ENCODE measurements around the gene GTPBP1.

Gene GTPBP1

GRCh38 chr22:38727530-38728451 lies 22.0 kb downstream of the GTPBP1 start:
- Mint-ChIP-seq H3K36me3 (peaks cover 4% of the 10 kb centered on the region), H3K9me3 (ENCODE audit: low read depth) (no peaks in the 10 kb centered on the region), H3K27ac (peak overlapping the region; percentile 16), H3K27me3 (no peaks in the 10 kb centered on the region), H3K4me3 (no peak overlapping the region), H3K4me1 (ENCODE audit: low read depth) (peaks cover 9% of the 10 kb centered on the region)

GRCh38 chr22:38728871-38729796 lies 23.4 kb downstream of the GTPBP1 start:
- Mint-ChIP-seq H3K36me3 (peaks cover 3% of the 10 kb centered on the region), H3K9me3 (ENCODE audit: low read depth) (no peaks in the 10 kb centered on the region), H3K27ac (peak overlapping the region; percentile 58), H3K27me3 (no peaks in the 10 kb centered on the region), H3K4me3 (no peak overlapping the region), H3K4me1 (ENCODE audit: low read depth) (peaks cover 14% of the 10 kb centered on the region)

- Mint-ChIP-seq H3K4me1 (ENCODE audit: low read depth) (peaks cover 18% of the 10 kb centered on the region), H3K4me3 (no peak overlapping the region), H3K27me3 (no peaks in the 10 kb centered on the region), H3K27ac (peak overlapping the region; percentile 69), H3K9me3 (ENCODE audit: low read depth) (no peaks in the 10 kb centered on the region), H3K36me3 (peaks cover 3% of the 10 kb centered on the region)
Observed at GRCh38 chr22:38729946-38730345, 24.2 kb downstream of the GTPBP1 start.

- H3K36me3 Mint-ChIP-seq = no peaks in the 10 kb centered on the region
- H3K27me3 Mint-ChIP-seq = no peaks in the 10 kb centered on the region
- no peaks in the 10 kb centered on the region for H3K9me3 Mint-ChIP-seq (ENCODE audit: low read depth)
- peaks cover 22% of the 10 kb centered on the region for H3K4me1 Mint-ChIP-seq (ENCODE audit: low read depth)
- no peak overlapping the region for H3K4me3 Mint-ChIP-seq
- H3K27ac Mint-ChIP-seq = peak overlapping the region; percentile 69
Observed at GRCh38 chr22:38730411-38730871, 24.7 kb downstream of the GTPBP1 start.

GRCh38 chr22:38731703-38732161 lies 26.0 kb downstream of the GTPBP1 start:
- no peaks in the 10 kb centered on the region for H3K9me3 Mint-ChIP-seq (ENCODE audit: low read depth)

GRCh38 chr22:38732251-38732815 lies 26.6 kb downstream of the GTPBP1 start:
- Mint-ChIP-seq H3K36me3 (peaks cover 3% of the 10 kb centered on the region), H3K9me3 (ENCODE audit: low read depth) (no peaks in the 10 kb centered on the region), H3K4me1 (ENCODE audit: low read depth) (peaks cover 36% of the 10 kb centered on the region), H3K27me3 (no peaks in the 10 kb centered on the region), H3K4me3 (no peak overlapping the region), H3K27ac (peak overlapping the region; percentile 46)

More at GRCh38 chr22:38731703-38732161, 26.0 kb downstream of the GTPBP1 start:
- peak overlapping the region; percentile 46 for H3K27ac Mint-ChIP-seq
- H3K4me3 Mint-ChIP-seq = no peak overlapping the region
- no peaks in the 10 kb centered on the region for H3K27me3 Mint-ChIP-seq
- H3K4me1 Mint-ChIP-seq (ENCODE audit: low read depth) = peaks cover 32% of the 10 kb centered on the region
- no peaks in the 10 kb centered on the region for H3K36me3 Mint-ChIP-seq

GRCh38 chr22:38733329-38733723 lies 27.6 kb downstream of the GTPBP1 start:
- H3K27ac Mint-ChIP-seq = peak overlapping the region; percentile 88
- H3K9me3 Mint-ChIP-seq (ENCODE audit: low read depth) = no peaks in the 10 kb centered on the region
- H3K27me3 Mint-ChIP-seq = no peaks in the 10 kb centered on the region
- H3K36me3 Mint-ChIP-seq = peaks cover 5% of the 10 kb centered on the region
- peaks cover 44% of the 10 kb centered on the region for H3K4me1 Mint-ChIP-seq (ENCODE audit: low read depth)
- H3K4me3 Mint-ChIP-seq = no peak overlapping the region

GRCh38 chr22:38733724-38734381 lies 28.1 kb downstream of the GTPBP1 start:
- no peaks in the 10 kb centered on the region for H3K9me3 Mint-ChIP-seq (ENCODE audit: low read depth)
- peaks cover 44% of the 10 kb centered on the region for H3K4me1 Mint-ChIP-seq (ENCODE audit: low read depth)
- peaks cover 5% of the 10 kb centered on the region for H3K36me3 Mint-ChIP-seq
- H3K27ac Mint-ChIP-seq = peak overlapping the region; percentile 88
- no peaks in the 10 kb centered on the region for H3K27me3 Mint-ChIP-seq
- H3K4me3 Mint-ChIP-seq = no peak overlapping the region

GRCh38 chr22:38734421-38735100 lies 28.8 kb downstream of the GTPBP1 start:
- no peak overlapping the region for H3K4me3 Mint-ChIP-seq
- peaks cover 44% of the 10 kb centered on the region for H3K4me1 Mint-ChIP-seq (ENCODE audit: low read depth)
- no peaks in the 10 kb centered on the region for H3K9me3 Mint-ChIP-seq (ENCODE audit: low read depth)
- H3K27me3 Mint-ChIP-seq = no peaks in the 10 kb centered on the region
- peaks cover 5% of the 10 kb centered on the region for H3K36me3 Mint-ChIP-seq
- H3K27ac Mint-ChIP-seq = peak overlapping the region; percentile 94

- H3K27me3 Mint-ChIP-seq = no peaks in the 10 kb centered on the region
- no peak overlapping the region for H3K4me3 Mint-ChIP-seq
- H3K4me1 Mint-ChIP-seq (ENCODE audit: low read depth) = peaks cover 49% of the 10 kb centered on the region
- no peaks in the 10 kb centered on the region for H3K9me3 Mint-ChIP-seq (ENCODE audit: low read depth)
- peak overlapping the region; percentile 94 for H3K27ac Mint-ChIP-seq
- H3K36me3 Mint-ChIP-seq = peaks cover 5% of the 10 kb centered on the region
Observed at GRCh38 chr22:38735126-38735464, 29.4 kb downstream of the GTPBP1 start.

- Mint-ChIP-seq H3K36me3 (peaks cover 5% of the 10 kb centered on the region), H3K27me3 (no peaks in the 10 kb centered on the region), H3K27ac (peak overlapping the region; percentile 94), H3K4me1 (ENCODE audit: low read depth) (peaks cover 50% of the 10 kb centered on the region), H3K4me3 (no peak overlapping the region), H3K9me3 (ENCODE audit: low read depth) (no peaks in the 10 kb centered on the region)
Observed at GRCh38 chr22:38735465-38736256, 29.9 kb downstream of the GTPBP1 start.

GRCh38 chr22:38736257-38736570 lies 30.5 kb downstream of the GTPBP1 start:
- no peaks in the 10 kb centered on the region for H3K9me3 Mint-ChIP-seq (ENCODE audit: low read depth)
- peaks cover 55% of the 10 kb centered on the region for H3K4me1 Mint-ChIP-seq (ENCODE audit: low read depth)
- peak overlapping the region; percentile 94 for H3K27ac Mint-ChIP-seq
- peaks cover 5% of the 10 kb centered on the region for H3K36me3 Mint-ChIP-seq
- no peaks in the 10 kb centered on the region for H3K27me3 Mint-ChIP-seq
- H3K4me3 Mint-ChIP-seq = no peak overlapping the region

- Mint-ChIP-seq H3K4me3 (no peak overlapping the region), H3K27ac (peak overlapping the region; percentile 94), H3K36me3 (peaks cover 5% of the 10 kb centered on the region), H3K4me1 (ENCODE audit: low read depth) (peaks cover 58% of the 10 kb centered on the region), H3K9me3 (ENCODE audit: low read depth) (no peaks in the 10 kb centered on the region), H3K27me3 (no peaks in the 10 kb centered on the region)
Observed at GRCh38 chr22:38737302-38738060, 31.7 kb downstream of the GTPBP1 start.
